ENCODE data around the gene RANGRF.

GRCh38 chr17:8256291-8256690 is 32.2 kb upstream of the RANGRF start:
- TF ChIP-seq CTCF (IDR thresholded peaks at IDR 0.05) (no peak), POLR2A (IDR thresholded peaks at IDR 0.05) (no peak)

Data from body of pancreas (tissue), 4 donors.